ENCODE measurements around the gene CTNS. TPM values are rescaled to one million over a fixed set of nuclear protein-coding genes. Genes with fewer than 3 reads are reported as not detected.

The CTNS gene
- total RNA-seq, 1 donor from 2014 or later: 5.1 TPM

GRCh38 chr17:3615160-3615870, 21.2 kb upstream of the CTNS start:
- DNase-seq (no peak), ATAC-seq (ENCODE audit: poor library complexity) (no peak)
- intact Hi-C loops (cut with DNase I): no loop called here

- DNase-seq (no peak), ATAC-seq (ENCODE audit: poor library complexity) (no peak)
- intact Hi-C loops (cut with DNase I): no loop called here
Observed at GRCh38 chr17:3621146-3621720, 15.3 kb upstream of the CTNS start.

DNA sequence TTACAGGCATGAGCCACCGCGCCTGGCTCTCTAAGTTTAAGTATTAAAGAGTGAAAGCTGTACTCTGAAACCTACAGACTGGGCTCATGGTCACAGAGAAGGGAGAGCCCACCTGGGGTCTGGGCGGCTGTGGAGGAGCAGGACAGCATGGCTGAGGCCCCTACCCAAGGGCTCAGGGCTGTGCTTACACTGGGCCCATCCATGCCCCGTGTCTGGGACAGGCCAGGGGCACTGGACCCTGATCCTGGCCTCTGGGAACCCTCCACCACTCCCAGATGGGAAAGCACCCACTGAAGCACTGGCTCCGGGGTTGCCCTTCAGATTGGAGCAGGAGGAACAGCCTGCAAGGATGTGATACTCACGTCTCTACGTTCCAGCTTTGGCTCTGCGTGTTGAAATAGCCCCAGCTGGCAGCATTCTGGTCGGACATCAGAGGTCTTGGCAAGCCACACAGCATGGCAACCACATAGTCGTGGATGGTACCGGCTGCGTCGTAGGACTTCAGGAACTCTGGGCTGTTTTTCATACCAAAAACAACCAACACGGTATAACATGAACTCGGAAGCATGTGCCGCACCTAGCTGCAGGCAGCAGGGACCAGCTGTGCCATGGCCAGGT, 13.5 kb upstream of the CTNS start:
- ATAC-seq (ENCODE audit: poor library complexity) (peak; percentile 62), DNase-seq (no peak)
- intact Hi-C loops (cut with DNase I): no loop called here

DNA sequence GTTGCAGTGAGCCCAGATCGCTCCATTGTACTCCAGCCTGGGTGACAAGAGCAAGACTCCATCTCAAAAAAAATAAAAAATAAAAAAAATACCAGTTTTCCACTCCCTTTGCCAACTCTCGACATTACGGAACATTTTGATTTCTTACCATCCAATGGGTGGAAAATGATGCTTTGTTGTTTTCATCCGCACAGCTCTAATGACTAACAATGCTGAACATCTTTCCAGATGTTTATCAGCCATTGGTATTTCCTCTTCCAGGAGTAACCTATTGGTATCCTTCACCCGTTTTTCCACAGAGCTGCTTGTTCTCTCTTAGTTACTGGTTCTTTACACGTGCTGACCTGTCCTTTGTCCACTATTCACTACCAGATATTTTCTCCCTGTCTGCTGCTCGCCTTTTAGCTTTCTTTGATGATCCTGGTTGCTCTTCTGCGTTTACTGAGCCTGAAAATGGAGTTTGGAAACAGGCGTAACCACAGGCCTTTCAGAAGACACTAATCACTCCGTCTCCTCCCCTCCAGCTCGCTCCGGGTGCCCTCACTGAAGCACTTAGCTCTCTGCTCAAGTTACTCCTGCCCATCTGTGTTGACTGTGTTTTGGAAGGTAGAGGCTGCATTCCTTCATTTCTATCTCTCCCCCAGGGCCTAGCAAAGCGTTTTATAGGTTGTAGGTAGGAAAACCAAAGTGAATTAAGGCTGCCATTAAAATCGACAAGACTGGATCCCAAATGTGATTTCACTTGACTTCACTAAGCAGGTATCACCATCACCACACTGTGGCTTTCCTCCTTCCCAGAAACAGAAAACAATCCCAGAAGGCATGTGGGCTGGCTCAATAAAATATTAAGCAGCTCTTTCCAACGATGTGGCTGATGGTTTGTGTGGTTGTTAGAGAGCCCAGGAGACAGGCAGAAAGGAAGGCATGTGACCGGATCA, 9.5 kb upstream of the CTNS start:
- intact Hi-C loops (cut with DNase I): no loop called here
- no peak for DNase-seq
- no peak for ATAC-seq (ENCODE audit: poor library complexity)

DNA sequence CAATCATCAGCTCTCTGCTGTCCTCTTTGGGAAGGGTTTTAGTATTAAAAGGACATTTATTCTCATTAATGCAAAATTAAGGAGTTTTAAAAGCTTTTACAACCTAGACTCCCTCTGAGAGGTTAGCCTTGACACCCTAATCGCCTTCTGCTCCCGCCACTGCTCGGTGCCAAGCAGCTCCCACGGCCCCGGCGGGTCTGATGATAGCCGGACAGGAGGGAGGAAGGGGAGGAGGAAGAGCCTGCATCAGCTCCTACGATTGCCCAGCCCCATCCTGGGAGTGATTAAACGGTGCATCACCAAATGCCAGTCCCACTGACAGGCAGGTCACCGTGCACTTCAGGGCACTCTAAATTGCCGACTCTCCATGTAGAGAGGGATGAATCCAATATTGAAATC, 8.8 kb upstream of the CTNS start:
- DNase-seq (no peak), ATAC-seq (ENCODE audit: poor library complexity) (no peak)
- intact Hi-C loops (cut with DNase I): no loop called here

DNA sequence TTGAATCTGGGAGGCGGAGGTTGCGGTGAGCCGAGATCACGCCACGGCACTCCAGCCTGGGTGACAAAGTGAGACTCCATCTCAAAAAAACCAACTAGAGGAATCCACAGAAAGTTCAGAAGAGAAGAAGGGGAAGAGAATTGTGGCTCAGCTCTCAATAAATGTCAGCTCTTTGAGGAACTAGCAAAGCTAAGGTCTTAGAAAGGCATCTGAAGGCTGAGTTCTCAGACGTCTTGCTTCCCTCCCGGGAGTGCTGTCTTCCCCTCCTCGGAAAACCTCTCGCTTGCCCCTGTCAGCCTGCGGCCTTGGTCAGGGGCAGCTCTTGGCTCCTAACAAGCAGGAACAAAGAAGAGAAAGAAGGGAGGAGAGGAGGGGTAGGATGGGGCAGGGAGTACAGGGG, 5.8 kb upstream of the CTNS start:
- intact Hi-C loops (cut with DNase I): no loop called here
- ATAC-seq (ENCODE audit: poor library complexity) (no peak), DNase-seq (no peak)

- no peak for ATAC-seq (ENCODE audit: poor library complexity)
- intact Hi-C loops (cut with DNase I): no loop called here
- no peak for DNase-seq
Observed at GRCh38 chr17:3632287-3632686, 4.3 kb upstream of the CTNS start.

GRCh38 chr17:3635474-3636153, 946 bp upstream of the CTNS start:
- intact Hi-C loops (cut with DNase I): no loop called here
- DNase-seq: no peak
- ATAC-seq (ENCODE audit: poor library complexity): peak; percentile 1

DNA sequence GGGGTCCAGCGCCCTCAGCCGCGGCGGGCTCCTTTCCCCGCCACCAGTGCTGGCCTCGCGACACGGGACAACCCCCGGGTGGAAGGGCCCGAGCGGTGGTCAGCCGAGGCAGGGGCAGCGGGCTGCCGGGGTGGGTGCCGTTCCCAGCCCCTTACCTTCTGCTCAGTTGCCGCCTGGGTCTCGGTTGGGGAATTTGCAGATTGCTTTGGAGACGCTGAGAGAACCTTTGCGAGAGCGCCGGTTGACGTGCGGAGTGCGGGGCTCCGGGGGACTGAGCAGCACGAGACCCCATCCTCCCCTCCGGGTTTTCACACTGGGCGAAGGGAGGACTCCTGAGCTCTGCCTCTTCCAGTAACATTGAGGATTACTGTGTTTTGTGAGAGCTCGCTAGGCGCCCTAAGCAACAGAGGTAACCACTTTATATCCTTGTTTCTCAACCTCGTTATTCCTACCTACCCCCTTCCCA, 381 bp downstream of the CTNS start:
- ATAC-seq (ENCODE audit: poor library complexity) (no peak), DNase-seq (no peak)

DNA sequence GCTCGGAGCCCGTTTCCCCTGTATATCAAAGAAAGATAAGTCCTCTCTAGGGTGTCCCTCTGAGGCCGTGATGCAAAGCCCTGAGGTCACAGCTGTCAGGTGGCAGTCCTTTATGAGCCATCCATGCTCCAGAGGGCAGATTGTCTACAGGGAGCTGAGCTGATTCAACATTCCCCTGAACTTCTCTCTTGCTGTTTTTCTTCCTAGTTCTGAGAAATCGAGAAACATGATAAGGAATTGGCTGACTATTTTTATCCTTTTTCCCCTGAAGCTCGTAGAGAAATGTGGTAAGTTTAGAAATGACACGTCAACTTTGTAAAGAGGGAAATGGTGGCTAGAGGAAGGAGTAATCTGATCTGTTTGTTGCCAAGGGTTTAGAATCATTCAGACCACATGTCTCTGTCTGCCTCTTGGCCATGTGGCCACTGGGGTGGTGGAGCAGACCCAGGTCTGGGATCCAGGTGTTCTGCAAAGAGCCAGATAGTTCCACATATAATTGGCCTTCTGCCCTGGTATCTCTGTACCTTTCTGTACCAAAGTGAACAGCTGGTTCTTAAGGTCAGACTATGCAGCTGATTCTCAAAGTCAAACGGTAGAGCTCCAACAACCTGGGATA, 3.5 kb downstream of the CTNS start:
- DNase-seq (no peak), ATAC-seq (ENCODE audit: poor library complexity) (no peak)
- intact Hi-C loops (cut with DNase I): no loop called here

More for the DNA sequence above, 381 bp downstream of the CTNS start:
- intact Hi-C loops (cut with DNase I): no loop called here

DNA sequence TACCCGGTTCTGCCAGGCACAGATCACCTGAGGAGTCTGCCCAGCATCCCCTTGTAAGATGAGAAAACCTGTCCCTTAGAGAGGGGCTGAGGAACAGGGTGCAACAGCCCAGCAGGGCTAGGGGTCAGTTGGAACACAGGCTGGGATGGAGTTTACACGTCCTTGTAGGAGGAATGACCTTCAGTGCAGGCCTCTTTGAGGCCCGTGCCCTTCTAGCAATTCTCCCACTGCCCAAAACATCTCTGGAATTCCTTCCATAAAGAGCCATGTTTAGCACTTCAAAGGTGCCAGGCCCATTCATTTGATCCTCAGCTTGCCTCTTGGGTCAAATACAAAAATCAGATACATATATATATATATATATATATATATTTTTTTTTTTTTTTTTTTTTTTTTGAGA, 4.5 kb downstream of the CTNS start:
- DNase-seq (no peak), ATAC-seq (ENCODE audit: poor library complexity) (no peak)
- intact Hi-C loops (cut with DNase I): no loop called here

GRCh38 chr17:3641717-3642486, 5.3 kb downstream of the CTNS start:
- no peak for ATAC-seq (ENCODE audit: poor library complexity)
- intact Hi-C loops (cut with DNase I): no loop called here

GRCh38 chr17:3643889-3644349, 7.4 kb downstream of the CTNS start:
- no peak for DNase-seq
- intact Hi-C loops (cut with DNase I): no loop called here
- ATAC-seq (ENCODE audit: poor library complexity): no peak

More at GRCh38 chr17:3641717-3642486, 5.3 kb downstream of the CTNS start:
- DNase-seq: no peak

DNA sequence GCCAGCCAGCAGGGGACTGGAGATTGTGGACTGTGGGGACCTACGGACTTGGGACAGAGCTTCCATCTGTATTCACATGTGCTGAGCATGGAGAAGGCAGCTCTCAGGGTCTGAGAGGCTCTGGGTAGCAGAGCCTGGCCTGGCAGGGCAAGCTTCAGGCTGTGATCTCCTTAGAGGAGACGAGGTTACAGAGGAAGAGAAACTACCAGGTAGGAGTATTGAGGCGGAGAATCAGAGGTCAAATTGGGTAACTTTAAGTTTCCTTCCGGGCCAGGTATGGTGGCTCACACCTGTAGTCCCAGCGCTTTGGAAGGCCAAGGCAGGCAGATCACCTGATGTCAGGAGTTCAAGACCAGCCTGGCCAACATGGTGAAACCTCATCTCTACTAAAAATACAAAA, 8.8 kb downstream of the CTNS start:
- ATAC-seq (ENCODE audit: poor library complexity): no peak
- no peak for DNase-seq
- intact Hi-C loops (cut with DNase I): no loop called here

DNA sequence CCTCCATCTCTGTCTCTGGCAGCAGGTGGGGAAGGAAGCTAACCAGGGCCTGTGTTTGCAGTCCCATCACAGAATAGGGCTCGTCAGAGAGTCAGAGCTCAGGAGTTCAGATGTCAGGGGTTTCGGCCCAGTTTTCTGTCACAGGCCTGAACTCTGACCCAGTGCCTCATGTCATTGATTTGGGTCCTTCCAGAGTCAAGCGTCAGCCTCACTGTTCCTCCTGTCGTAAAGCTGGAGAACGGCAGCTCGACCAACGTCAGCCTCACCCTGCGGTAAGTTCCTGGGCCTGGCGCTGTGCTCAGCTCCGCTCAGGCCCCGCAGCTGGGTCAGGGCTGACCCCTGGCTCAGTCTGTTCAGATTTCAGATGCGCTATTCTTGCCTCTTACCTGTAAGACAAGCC, 10.7 kb downstream of the CTNS start:
- ATAC-seq (ENCODE audit: poor library complexity): peak; percentile 7

DNA sequence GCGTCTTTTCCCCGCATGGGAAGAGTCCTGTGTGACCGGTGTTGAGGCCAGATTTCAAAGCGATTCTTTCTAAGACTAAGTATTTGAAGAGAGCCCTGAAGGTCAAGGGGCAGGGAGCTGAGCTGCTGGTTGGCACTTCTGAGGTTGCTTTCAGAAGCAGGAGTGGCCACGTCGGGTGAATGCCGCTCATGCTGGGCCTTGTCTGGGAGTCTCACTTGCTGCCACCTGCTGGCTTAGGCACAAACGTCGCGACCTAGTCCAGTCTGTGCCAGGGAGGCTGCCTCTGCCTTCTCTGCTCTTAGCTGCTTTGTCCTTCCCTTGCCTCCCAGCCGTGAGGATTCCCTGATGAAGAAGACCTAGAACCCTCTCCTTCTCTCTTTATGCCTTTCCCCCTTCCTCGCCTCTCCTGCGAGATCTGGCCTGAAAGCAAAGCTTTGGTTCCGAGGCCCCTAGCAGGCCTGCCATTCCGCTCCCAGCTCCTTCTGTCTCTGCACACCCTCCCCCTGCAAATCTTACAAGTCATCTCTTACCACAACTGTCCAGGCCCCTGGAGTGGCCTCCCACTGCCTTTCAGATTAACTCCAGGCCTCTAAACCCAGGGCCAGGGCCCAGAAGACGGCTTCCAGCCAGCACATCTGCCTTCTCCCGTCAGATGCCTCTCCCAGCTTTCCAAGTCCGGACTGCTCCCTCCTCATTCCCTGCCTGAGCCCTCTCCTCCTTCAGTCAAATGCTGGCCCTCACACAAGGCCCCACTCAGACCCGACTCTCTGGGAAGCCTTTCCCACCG, 11.4 kb downstream of the CTNS start:
- intact Hi-C loops (cut with DNase I): no loop called here
- ATAC-seq (ENCODE audit: poor library complexity) (peak; percentile 82), DNase-seq (peak; percentile 74)

More for the DNA sequence above, 10.7 kb downstream of the CTNS start:
- DNase-seq: no peak
- intact Hi-C loops (cut with DNase I): no loop called here

- intact Hi-C loops (cut with DNase I): no loop called here
- no peak for DNase-seq
Observed at GRCh38 chr17:3655766-3656165, 19.2 kb downstream of the CTNS start.

More at GRCh38 chr17:3655766-3656165, 19.2 kb downstream of the CTNS start:
- no peak for ATAC-seq (ENCODE audit: poor library complexity)
